ENCODE measurements around the gene WDR37. TPM values are rescaled to one million over a fixed set of nuclear protein-coding genes. Genes with fewer than 3 reads are reported as not detected.

Gene WDR37
- polyA plus RNA-seq, 1 of the 3 experiments (the other 2 are of a cell fraction) = 11.9 TPM

GRCh38 chr10:1006573-1006972, 49.6 kb upstream of the WDR37 start:
- no peak overlapping the region for H2AFZ ChIP-seq (ENCODE audit: low read depth)
- no peak for DNase-seq
- POLR2A ChIA-PET = no interaction called here
- no peak overlapping the region for H3K27ac ChIP-seq (ENCODE audit: low read depth in 2 of 2, low read length in 1 of 2)
- H3K27me3 ChIP-seq (ENCODE audit: insufficient read depth) = no peaks in the 10 kb centered on the region
- no peak overlapping the region for H3K4me2 ChIP-seq
- peaks cover 3% of the 10 kb centered on the region for H3F3A ChIP-seq (replicated peaks; ENCODE audit: insufficient read depth)
- peaks cover 81 to 91% of the 10 kb centered on the region in 2 experiments for H3K36me3 ChIP-seq (replicated peaks in 1 of 2; ENCODE audit: control insufficient read depth in 1 of 2, insufficient read depth in 2 of 2, low read length in 1 of 2)
- 94% methylated on average over 8 of the region's 9 CpGs for WGBS (ENCODE audit: low lambda C conversion rate)
- no peak overlapping the region for H3K9ac ChIP-seq
- H3K4me1 ChIP-seq (ENCODE audit: control insufficient read depth in 1 of 2, insufficient read depth in 2 of 2, low read depth in 1 of 2, low read length in 1 of 2) = peaks cover 0 to 15% of the 10 kb centered on the region in 2 experiments; a peak in 1 of 4 replicates
- no peaks in the 10 kb centered on the region for H3K9me2 ChIP-seq
- peaks cover 31% of the 10 kb centered on the region; the same call in 1 of the 2 replicates for H4K20me1 ChIP-seq (ENCODE audit: insufficient read depth)
- H3K79me2 ChIP-seq (ENCODE audit: insufficient read depth) = peaks cover 49% of the 10 kb centered on the region
- no peak for TF ChIP-seq MEF2A (IDR thresholded peaks at IDR 0.05; ENCODE audit: borderline replicate concordance, low read depth)
- no peak for TF ChIP-seq MAX (IDR thresholded peaks at IDR 0.05; ENCODE audit: low read depth)
- no peak for TF ChIP-seq GABPA (IDR thresholded peaks at IDR 0.05; ENCODE audit: low read depth)
- no peak for TF ChIP-seq MXI1 (IDR thresholded peaks at IDR 0.05; ENCODE audit: low read depth, low read length)
- no peak for TF ChIP-seq FOXM1 (IDR thresholded peaks at IDR 0.05; ENCODE audit: low read depth)
- TF ChIP-seq IRF3 (IDR thresholded peaks at IDR 0.05; ENCODE audit: low read depth, low read length) = no peak
- no peak for TF ChIP-seq NFIC (IDR thresholded peaks at IDR 0.05; ENCODE audit: borderline replicate concordance)
- TF ChIP-seq YY1 (IDR thresholded peaks at IDR 0.05; ENCODE audit: low read depth) = no peak
- no peak for TF ChIP-seq TEAD4 (IDR thresholded peaks at IDR 0.05; ENCODE audit: borderline replicate concordance, insufficient read depth)
- TF ChIP-seq RXRA (IDR thresholded peaks at IDR 0.05; ENCODE audit: borderline replicate concordance, low read depth) = no peak
- TF ChIP-seq JUND (IDR thresholded peaks at IDR 0.05) = no peak
- TF ChIP-seq TAF1 (IDR thresholded peaks at IDR 0.05; ENCODE audit: borderline replicate concordance, low read depth, low read length) = no peak
- TF ChIP-seq TCF12 (IDR thresholded peaks at IDR 0.05) = no peak
- TF ChIP-seq FOXJ3 (CRISPR knock-in tag; IDR thresholded peaks at IDR 0.05) = no peak
- no peak for TF ChIP-seq CTCF (IDR thresholded peaks at IDR 0.05)
- H3K9me3 ChIP-seq = no peaks in the 10 kb centered on the region
- no peak overlapping the region for H3K4me3 ChIP-seq (ENCODE audit: low read depth in 2 of 2, low read length in 1 of 2)
- CTCF ChIA-PET = interaction anchor here (0.6 kb wide), 1 partner anchor 726 kb away, joined by 3 read pairs; no protein-coding TSS in a partner anchor

GRCh38 chr10:1007583-1007982, 48.6 kb upstream of the WDR37 start:
- Histone ChIP-seq H3K4me3 (ENCODE audit: low read depth in 2 of 2, low read length in 1 of 2) (no peak overlapping the region), H3K27ac (ENCODE audit: low read depth in 2 of 2, low read length in 1 of 2) (no peak overlapping the region), H3K9me3 (no peaks in the 10 kb centered on the region), H3K36me3 (replicated peaks in 1 of 2; ENCODE audit: control insufficient read depth in 1 of 2, insufficient read depth in 2 of 2, low read length in 1 of 2) (peaks cover 78 to 91% of the 10 kb centered on the region in 2 experiments), H3K79me2 (ENCODE audit: insufficient read depth) (peaks cover 39% of the 10 kb centered on the region), H2AFZ (ENCODE audit: low read depth) (no peak overlapping the region), H3K9ac (no peak overlapping the region), H3F3A (replicated peaks; ENCODE audit: insufficient read depth) (peaks cover 3% of the 10 kb centered on the region), H3K27me3 (ENCODE audit: insufficient read depth) (no peaks in the 10 kb centered on the region), H4K20me1 (ENCODE audit: insufficient read depth) (peaks cover 23% of the 10 kb centered on the region; the same call in 1 of the 2 replicates), H3K9me2 (no peaks in the 10 kb centered on the region), H3K4me2 (no peak overlapping the region), H3K4me1 (ENCODE audit: control insufficient read depth in 1 of 2, insufficient read depth in 2 of 2, low read depth in 1 of 2, low read length in 1 of 2) (peaks cover 0 to 15% of the 10 kb centered on the region in 2 experiments; a peak in 1 of 4 replicates)
- DNase-seq = no peak
- WGBS (ENCODE audit: low lambda C conversion rate) = 91% methylated on average over 10 of the region's 10 CpGs
- ChIA-PET CTCF (interaction anchor here (0.6 kb wide), 1 partner anchor 273 kb away, joined by 5 read pairs; no protein-coding TSS in a partner anchor), POLR2A (no interaction called here)
- TF ChIP-seq TCF12 (IDR thresholded peaks at IDR 0.05) = no peak
- TF ChIP-seq IRF3 (IDR thresholded peaks at IDR 0.05; ENCODE audit: low read depth, low read length) = no peak
- TF ChIP-seq FOXJ3 (CRISPR knock-in tag; IDR thresholded peaks at IDR 0.05) = no peak
- no peak for TF ChIP-seq ZBTB33 (IDR thresholded peaks at IDR 0.05; ENCODE audit: borderline replicate concordance, low read depth)
- TF ChIP-seq ELF1 (IDR thresholded peaks at IDR 0.05) = no peak
- no peak for TF ChIP-seq POLR2AphosphoS5 (IDR thresholded peaks at IDR 0.05; ENCODE audit: low read depth, low read length)
- no peak for TF ChIP-seq MEF2A (IDR thresholded peaks at IDR 0.05; ENCODE audit: borderline replicate concordance, low read depth)
- no peak for TF ChIP-seq GABPA (IDR thresholded peaks at IDR 0.05; ENCODE audit: low read depth)
- no peak for TF ChIP-seq FOSL2 (IDR thresholded peaks at IDR 0.05; ENCODE audit: borderline replicate concordance, low read depth)
- TF ChIP-seq YY1 (IDR thresholded peaks at IDR 0.05; ENCODE audit: low read depth) = no peak
- TF ChIP-seq NRF1 (IDR thresholded peaks at IDR 0.05; ENCODE audit: low read depth, low read length) = no peak
- TF ChIP-seq TAF1 (IDR thresholded peaks at IDR 0.05; ENCODE audit: borderline replicate concordance, low read depth, low read length) = no peak
- no peak for TF ChIP-seq USF2 (IDR thresholded peaks at IDR 0.05; ENCODE audit: borderline replicate concordance, low read depth, low read length)
